Thyroid gland (tissue), 4 donors: ENCODE results near the gene CD200R1L. TPM values are rescaled to one million over a fixed set of nuclear protein-coding genes. Genes with fewer than 3 reads are reported as not detected.

Source experiments
- DNase-seq, 2 donors: peaks; one replicate each; pipeline ENCODE4 v3.0.0-alpha.2; 2019
- H3K27ac ChIP-seq, 3 donors: fragments of 200-600 bp; sonication (generic); 1 replicate in 2 of 3; 2 replicates in 1 of 3; pipeline ENCODE4 v1.5.1; 2016 to 2019; ENCODE audit warnings: mild to moderate bottlenecking in 1 of 3, moderate library complexity in 1 of 3
- H3K27me3 ChIP-seq: fragments of 200-600 bp; sonication (generic); one replicate; pipeline ENCODE4 v1.5.1; 2019
- H3K36me3 ChIP-seq, 2 donors: fragments of 200-600 bp; sonication (generic); one replicate each; pipeline ENCODE4 v1.5.1; 2016 to 2019
- H3K4me1 ChIP-seq, 2 donors: fragments of 200-600 bp; sonication (generic); one replicate each; pipeline ENCODE4 v1.5.1; 2017 to 2019
- H3K4me3 ChIP-seq, 3 donors: fragments of 200-600 bp; sonication (generic); replicated peaks in 1 of 3; 1 replicate in 2 of 3; 2 replicates in 1 of 3; pipeline ENCODE4 v1.5.1; 2016; ENCODE audit warnings: mild to moderate bottlenecking in 1 of 3
- H3K9me3 ChIP-seq: fragments of 200-600 bp; sonication (generic); one replicate; pipeline ENCODE4 v1.5.1; 2017
- POLR2A ChIP-seq, 2 donors: fragments of 450-650 bp; IDR thresholded peaks; one replicate each; pipeline ENCODE4 v1.6.1; 2017; ENCODE audit warnings: antibody characterized with exemption in 2 of 2, mild to moderate bottlenecking in 2 of 2, moderate library complexity in 1 of 2
- WGBS, 2 donors: methylation state at CpG; one replicate each; pipeline ENCODE4 v1.1.5; 2017; 5-methylcytosine and 5-hydroxymethylcytosine counted together
- intact Hi-C: fragments of 100-400 bp; cut with DNase I; formaldehyde crosslinking; loops from one replicate; pipeline ENCODE4 v1.15.1; 2023
- total RNA-seq, 4 donors: library from RNA; depleted of rRNA; stranded (reverse); fragments of >200 nt; gene quantifications; one replicate each; pipeline ENCODE4 v1.2.3, GENCODE V29; 2016
- TF ChIP-seq, protein P1 (sequence below), 6 experiments: fragments of 200-600 bp in 3 of 6; fragments of 450-650 bp in 3 of 6; sonication (generic) in 3 of 6; IDR thresholded peaks; one replicate each; pipeline ENCODE4 v1.5.1; 2016 to 2019; ENCODE audit warnings: antibody characterized with exemption in 6 of 6, mild to moderate bottlenecking in 2 of 6, inconsistent platforms in 1 of 6, moderate library complexity in 1 of 6

CD200R1L gene
- total RNA-seq, 4 donors from 2014 or later = not detected

DNA sequence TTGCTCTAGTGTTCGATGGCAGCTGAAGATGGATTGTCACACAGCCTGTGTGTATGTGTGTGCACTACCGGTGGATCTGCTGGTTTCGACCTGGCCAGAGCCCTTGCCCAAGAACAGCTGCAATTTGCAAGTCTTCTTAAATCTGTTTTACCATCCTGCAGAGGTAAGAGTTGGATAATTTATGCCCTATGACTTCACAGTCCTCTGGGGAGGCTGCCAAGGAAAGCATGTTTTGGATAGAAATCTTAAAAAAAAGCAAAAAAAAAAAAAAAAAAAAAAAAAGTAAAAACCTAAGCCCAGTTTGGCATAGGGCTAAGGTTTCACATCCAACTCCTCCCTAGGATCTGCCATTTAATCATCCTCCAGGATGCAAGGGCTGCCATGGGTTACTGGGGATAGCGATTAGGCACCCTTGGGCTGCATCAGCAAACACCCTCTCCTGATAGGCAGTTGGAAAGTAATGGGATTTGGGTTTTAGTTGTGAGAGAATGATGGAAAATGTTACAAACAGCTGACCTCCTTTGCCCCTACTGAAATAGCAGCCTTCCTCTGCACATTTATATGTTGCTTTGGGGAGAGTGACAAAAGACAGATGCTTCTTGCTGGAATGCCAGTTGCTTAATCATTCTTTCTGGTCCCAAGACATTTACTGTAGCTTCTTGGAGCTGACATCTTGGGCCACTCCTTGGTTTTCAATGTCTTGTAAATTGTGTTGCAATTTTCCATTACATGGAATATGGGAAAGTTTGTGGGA, 35.4 kb downstream of the CD200R1L start:
- intact Hi-C loops = loop anchor here (5.0 to 10.0 kb wide), 2 partner anchors 74 to 163 kb away; partner anchors contain the start of gene CD200R1
- H3K36me3 ChIP-seq = no peaks in the 10 kb centered on the region
- no peak overlapping the region for H3K4me3 ChIP-seq
- no peaks in the 10 kb centered on the region for H3K4me1 ChIP-seq
- WGBS, 2 donors = 67 to 87% methylated on average over 4 of the region's 4 CpGs
- TF ChIP-seq, protein P1, sequence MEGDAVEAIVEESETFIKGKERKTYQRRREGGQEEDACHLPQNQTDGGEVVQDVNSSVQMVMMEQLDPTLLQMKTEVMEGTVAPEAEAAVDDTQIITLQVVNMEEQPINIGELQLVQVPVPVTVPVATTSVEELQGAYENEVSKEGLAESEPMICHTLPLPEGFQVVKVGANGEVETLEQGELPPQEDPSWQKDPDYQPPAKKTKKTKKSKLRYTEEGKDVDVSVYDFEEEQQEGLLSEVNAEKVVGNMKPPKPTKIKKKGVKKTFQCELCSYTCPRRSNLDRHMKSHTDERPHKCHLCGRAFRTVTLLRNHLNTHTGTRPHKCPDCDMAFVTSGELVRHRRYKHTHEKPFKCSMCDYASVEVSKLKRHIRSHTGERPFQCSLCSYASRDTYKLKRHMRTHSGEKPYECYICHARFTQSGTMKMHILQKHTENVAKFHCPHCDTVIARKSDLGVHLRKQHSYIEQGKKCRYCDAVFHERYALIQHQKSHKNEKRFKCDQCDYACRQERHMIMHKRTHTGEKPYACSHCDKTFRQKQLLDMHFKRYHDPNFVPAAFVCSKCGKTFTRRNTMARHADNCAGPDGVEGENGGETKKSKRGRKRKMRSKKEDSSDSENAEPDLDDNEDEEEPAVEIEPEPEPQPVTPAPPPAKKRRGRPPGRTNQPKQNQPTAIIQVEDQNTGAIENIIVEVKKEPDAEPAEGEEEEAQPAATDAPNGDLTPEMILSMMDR (IDR thresholded peaks at IDR 0.05) = no peak
- no peak for TF ChIP-seq POLR2A (IDR thresholded peaks at IDR 0.05)
- H3K27me3 ChIP-seq = no peaks in the 10 kb centered on the region
- H3K27ac ChIP-seq = no peak overlapping the region
- no peaks in the 10 kb centered on the region for H3K9me3 ChIP-seq
- DNase-seq = no peak

GRCh38 chr3:112810561-112810960, 36.1 kb downstream of the CD200R1L start:
- DNase-seq = no peak
- Histone ChIP-seq H3K36me3 (no peaks in the 10 kb centered on the region), H3K27ac (no peak overlapping the region), H3K4me1 (no peaks in the 10 kb centered on the region), H3K9me3 (no peaks in the 10 kb centered on the region), H3K27me3 (no peaks in the 10 kb centered on the region), H3K4me3 (no peak overlapping the region)
- intact Hi-C loops = loop anchor here (5.0 to 10.0 kb wide), 2 partner anchors 73 to 164 kb away; partner anchors contain the start of gene CD200R1
- 93 to 94% methylated on average over 3 of the region's 3 CpGs for WGBS, 2 donors
- TF ChIP-seq, protein P1 (IDR thresholded peaks at IDR 0.05) = no peak
- TF ChIP-seq POLR2A (IDR thresholded peaks at IDR 0.05) = no peak

DNA sequence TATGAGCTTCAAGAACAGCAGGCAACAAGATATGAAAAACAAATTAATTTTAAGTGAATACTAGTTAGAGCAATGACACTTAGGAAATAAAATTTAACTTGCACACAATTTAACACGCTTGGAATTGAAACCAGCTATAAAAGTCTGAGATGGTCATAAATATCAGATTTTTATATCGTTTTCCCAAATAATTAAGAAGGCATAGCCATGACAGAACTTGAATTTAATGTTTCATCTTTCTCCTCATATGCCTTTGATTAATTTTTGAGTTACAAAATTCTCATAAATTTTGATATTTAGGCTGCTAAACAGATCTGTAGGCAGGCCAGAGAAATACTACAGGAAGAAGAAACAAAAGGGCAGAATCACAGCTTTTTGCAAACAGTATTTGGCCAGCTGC, 38.5 kb downstream of the CD200R1L start:
- H3K27me3 ChIP-seq = no peaks in the 10 kb centered on the region
- no peak overlapping the region for H3K4me3 ChIP-seq
- WGBS, 2 donors = 76 to 89% methylated on average over 2 of the region's 2 CpGs
- intact Hi-C loops = no loop called here
- no peak for TF ChIP-seq POLR2A (IDR thresholded peaks at IDR 0.05)
- TF ChIP-seq, protein P1 (IDR thresholded peaks at IDR 0.05) = no peak
- H3K9me3 ChIP-seq = no peaks in the 10 kb centered on the region
- H3K36me3 ChIP-seq = no peaks in the 10 kb centered on the region
- no peaks in the 10 kb centered on the region for H3K4me1 ChIP-seq
- H3K27ac ChIP-seq = no peak overlapping the region
- DNase-seq = no peak

- Histone ChIP-seq H3K4me3 (no peak overlapping the region), H3K27me3 (no peaks in the 10 kb centered on the region), H3K36me3 (no peaks in the 10 kb centered on the region), H3K9me3 (no peaks in the 10 kb centered on the region), H3K27ac (no peak overlapping the region), H3K4me1 (no peaks in the 10 kb centered on the region)
- no peak for DNase-seq
- intact Hi-C loops = no loop called here
- WGBS, 2 donors = 61 to 67% methylated on average over 4 of the region's 4 CpGs
- no peak for TF ChIP-seq POLR2A (IDR thresholded peaks at IDR 0.05)
- TF ChIP-seq, protein P1 (IDR thresholded peaks at IDR 0.05) = no peak
Observed at GRCh38 chr3:112807685-112808084, 39.0 kb downstream of the CD200R1L start.

DNA sequence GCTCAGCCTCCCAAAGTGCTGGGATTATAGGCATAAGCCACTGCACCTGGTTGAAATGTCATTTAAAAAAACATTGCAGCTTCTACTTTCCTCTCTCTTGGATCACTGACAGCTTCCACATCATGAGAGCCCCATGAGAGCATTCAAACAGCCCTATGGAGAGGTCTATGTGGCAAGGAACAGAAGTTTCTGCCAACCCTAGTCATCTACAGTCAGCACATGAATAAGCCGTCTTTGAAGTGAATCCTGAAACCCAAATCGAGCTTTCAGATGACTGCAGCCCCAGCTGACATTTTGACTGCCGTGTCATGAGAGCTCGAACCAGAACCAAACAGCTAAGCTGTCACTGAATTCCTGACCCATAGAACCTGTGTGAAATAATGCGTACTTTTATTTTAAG, 39.8 kb downstream of the CD200R1L start:
- DNase-seq = no peak
- TF ChIP-seq, protein P1 (IDR thresholded peaks at IDR 0.05) = no peak
- no peak for TF ChIP-seq POLR2A (IDR thresholded peaks at IDR 0.05)
- H3K9me3 ChIP-seq = no peaks in the 10 kb centered on the region
- intact Hi-C loops = no loop called here
- no peak overlapping the region for H3K4me3 ChIP-seq
- H3K27ac ChIP-seq = no peak overlapping the region
- no peaks in the 10 kb centered on the region for H3K27me3 ChIP-seq
- 68 to 69% methylated on average over 5 of the region's 5 CpGs for WGBS, 2 donors
- H3K4me1 ChIP-seq = no peaks in the 10 kb centered on the region
- H3K36me3 ChIP-seq = no peaks in the 10 kb centered on the region
